SU-DHL-6 (cell line): ENCODE results near the gene ACOT8.

Experiments used
- CTCF ChIP-seq: fragments of 200-600 bp; sonication (generic); IDR thresholded peaks from one replicate; pipeline ENCODE4 v1.5.1; 2017; ENCODE audit warnings: antibody characterized with exemption, mild to moderate bottlenecking, low read length, moderate library complexity; ENCODE audit not compliant: insufficient read depth, poor library complexity, severe bottlenecking
- EZH2phosphoT487 ChIP-seq: fragments of 200-600 bp; sonication (generic), shearing (Covaris generic); conservative IDR thresholded peaks from 2 replicates; pipeline ENCODE4 v1.6.1; 2018; ENCODE audit warnings: mild to moderate bottlenecking, antibody characterized with exemption, low read length, moderate library complexity, mixed read lengths

- TF ChIP-seq CTCF, result no peak
- TF ChIP-seq EZH2phosphoT487, result no peak
Measured at GRCh38 chr20:45810191-45810970, 46.8 kb downstream of the ACOT8 start.
